ENCODE results near the gene UST. TPM values are rescaled to one million over a fixed set of nuclear protein-coding genes. Genes with fewer than 3 reads are reported as not detected.

The UST gene
- total RNA-seq, 2 donors from 2014 or later: 3.5 to 6.5 TPM

- intact Hi-C loops (cut with DNase I): no loop called here
- DNase-seq (no peak), ATAC-seq (peak in 1 of 2 donors; percentile 8)
These were observed 329.0 kb downstream of the UST start for GRCh38 chr6:149075616-149076354.

- intact Hi-C loops (cut with DNase I): no loop called here
- no peak for ATAC-seq
These were observed 329.5 kb downstream of the UST start for GRCh38 chr6:149076355-149076734.

GRCh38 chr6:149077208-149077607 lies 330.4 kb downstream of the UST start:
- ATAC-seq (no peak), DNase-seq (no peak)
- intact Hi-C loops (cut with DNase I): no loop called here

More at GRCh38 chr6:149076355-149076734, 329.5 kb downstream of the UST start:
- DNase-seq: no peak

GRCh38 chr6:149078211-149078782 lies 331.5 kb downstream of the UST start:
- ATAC-seq (no peak), DNase-seq (no peak)
- intact Hi-C loops (cut with DNase I): no loop called here

- DNase-seq: no peak
- intact Hi-C loops (cut with DNase I): no loop called here
- ATAC-seq: peak in 1 of 2 donors; percentile 3
These were observed 332.6 kb downstream of the UST start for GRCh38 chr6:149079456-149079855.

- intact Hi-C loops (cut with DNase I): loop anchor here in 1 of 2 donors (5.0 kb wide), 1 partner anchor 437 kb away; no protein-coding TSS in a partner anchor
- ATAC-seq (peak; percentile 87 to 95), DNase-seq (peak; percentile 49)
These were observed 333.2 kb downstream of the UST start for GRCh38 chr6:149079911-149080491.

- DNase-seq: no peak
- ATAC-seq: no peak
- intact Hi-C loops (cut with DNase I): loop anchor here in 1 of 2 donors (5.0 kb wide), 1 partner anchor 437 kb away; no protein-coding TSS in a partner anchor
These were observed 333.7 kb downstream of the UST start for GRCh38 chr6:149080511-149080910.

- DNase-seq: no peak
- intact Hi-C loops (cut with DNase I): loop anchor here in 1 of 2 donors (5.0 kb wide), 1 partner anchor 436 kb away; no protein-coding TSS in a partner anchor
- ATAC-seq: no peak
These were observed 334.5 kb downstream of the UST start for GRCh38 chr6:149081281-149081680.

- ATAC-seq (peak; percentile 72 to 74), DNase-seq (peak; percentile 84)
- intact Hi-C loops (cut with DNase I): loop anchor here in 1 of 2 donors (1.0 to 5.0 kb wide), 2 partner anchors 350 to 435 kb away; no protein-coding TSS in a partner anchor
These were observed 335.5 kb downstream of the UST start for GRCh38 chr6:149082320-149082719.

GRCh38 chr6:149084026-149084425 lies 337.2 kb downstream of the UST start:
- ATAC-seq (no peak), DNase-seq (no peak)
- intact Hi-C loops (cut with DNase I): loop anchor here in 1 of 2 donors (5.0 kb wide), 1 partner anchor 433 kb away; no protein-coding TSS in a partner anchor

- ATAC-seq (no peak), DNase-seq (no peak)
- intact Hi-C loops (cut with DNase I): loop anchor here (5.0 kb wide), 2 partner anchors 342 to 432 kb away; no protein-coding TSS in a partner anchor
These were observed 338.2 kb downstream of the UST start for GRCh38 chr6:149084808-149085556.

- DNase-seq (no peak), ATAC-seq (no peak)
- intact Hi-C loops (cut with DNase I): loop anchor here in 1 of 2 donors (5.0 kb wide), 1 partner anchor 342 kb away; no protein-coding TSS in a partner anchor
These were observed 338.7 kb downstream of the UST start for GRCh38 chr6:149085557-149085938.

GRCh38 chr6:149086363-149086762 lies 339.5 kb downstream of the UST start:
- no peak for ATAC-seq
- DNase-seq: no peak
- intact Hi-C loops (cut with DNase I): loop anchor here in 1 of 2 donors (5.0 kb wide), 1 partner anchor 341 kb away; no protein-coding TSS in a partner anchor

GRCh38 chr6:149087898-149088297 lies 341.1 kb downstream of the UST start:
- ATAC-seq (no peak), DNase-seq (no peak)
- intact Hi-C loops (cut with DNase I): loop anchor here in 1 of 2 donors (5.0 kb wide), 1 partner anchor 339 kb away; no protein-coding TSS in a partner anchor

GRCh38 chr6:149088361-149088760 lies 341.5 kb downstream of the UST start:
- no peak for DNase-seq
- no peak for ATAC-seq
- intact Hi-C loops (cut with DNase I): loop anchor here in 1 of 2 donors (5.0 kb wide), 1 partner anchor 339 kb away; no protein-coding TSS in a partner anchor

GRCh38 chr6:149089510-149089909 lies 342.7 kb downstream of the UST start:
- DNase-seq (no peak), ATAC-seq (peak in 1 of 2 donors; percentile 47)
- intact Hi-C loops (cut with DNase I): loop anchor here in 1 of 2 donors (5.0 kb wide), 1 partner anchor 338 kb away; no protein-coding TSS in a partner anchor

GRCh38 chr6:149090937-149091336 lies 344.1 kb downstream of the UST start:
- intact Hi-C loops (cut with DNase I): no loop called here
- DNase-seq (no peak), ATAC-seq (no peak)

- DNase-seq (no peak), ATAC-seq (no peak)
- intact Hi-C loops (cut with DNase I): no loop called here
These were observed 346.8 kb downstream of the UST start for GRCh38 chr6:149093643-149094042.

GRCh38 chr6:149094156-149094555 lies 347.3 kb downstream of the UST start:
- intact Hi-C loops (cut with DNase I): no loop called here
- ATAC-seq (peak in 1 of 2 donors; percentile 38), DNase-seq (no peak)
